Smooth muscle cell (in vitro differentiated cells): ENCODE results near the gene FAM89B. TPM values are rescaled to one million over a fixed set of nuclear protein-coding genes. Genes with fewer than 3 reads are reported as not detected.

Source experiments
- DNase-seq: peaks from one replicate; lab custom pipeline; 2025; ENCODE audit not compliant: unreplicated experiment; lab: John Stamatoyannopoulos, UW
- H2AFZ ChIP-seq: fragments of 200-600 bp; sonication (generic); 2 replicates; pipeline ENCODE4 v1.6.0; 2016; ENCODE audit warnings: antibody characterized with exemption, low read depth, mild to moderate bottlenecking
- H3F3A ChIP-seq: fragments of 200-600 bp; sonication (generic); 2 replicates; pipeline ENCODE4 v1.6.0; 2017; ENCODE audit warnings: antibody characterized with exemption, low read depth
- H3K27ac ChIP-seq: fragments of 200-600 bp; sonication (generic); 2 replicates; pipeline ENCODE4 v1.5.1; 2016; ENCODE audit warnings: low read depth, mild to moderate bottlenecking
- H3K27me3 ChIP-seq: fragments of 200-600 bp; sonication (generic); 2 replicates; pipeline ENCODE4 v1.6.1; 2016; ENCODE audit warnings: low read depth, mild to moderate bottlenecking
- H3K36me3 ChIP-seq: fragments of 200-600 bp; sonication (generic); 2 replicates; pipeline ENCODE4 v1.5.1; 2016; ENCODE audit warnings: low read depth
- H3K4me1 ChIP-seq: fragments of 200-600 bp; sonication (generic); 2 replicates; pipeline ENCODE4 v1.5.1; 2016; ENCODE audit warnings: low read depth
- H3K4me2 ChIP-seq: fragments of 200-600 bp; sonication (generic); 2 replicates; pipeline ENCODE4 v1.6.0; 2016; ENCODE audit warnings: mild to moderate bottlenecking
- H3K4me3 ChIP-seq: fragments of 200-600 bp; sonication (generic); 2 replicates; pipeline ENCODE4 v1.5.1; 2016; ENCODE audit warnings: mild to moderate bottlenecking
- H3K79me2 ChIP-seq: fragments of 200-600 bp; sonication (generic); 2 replicates; pipeline ENCODE4 v1.6.0; 2016; ENCODE audit warnings: low read depth, mild to moderate bottlenecking
- H3K9ac ChIP-seq: fragments of 200-600 bp; sonication (generic); 2 replicates; pipeline ENCODE4 v1.6.0; 2016; ENCODE audit warnings: low read depth
- H3K9me3 ChIP-seq: fragments of 200-600 bp; sonication (generic); replicated peaks from 2 replicates; pipeline ENCODE4 v1.5.1; 2016; ENCODE audit warnings: low read depth
- H4K20me1 ChIP-seq: fragments of 200-600 bp; sonication (generic); 2 replicates; pipeline ENCODE4 v1.6.0; 2016; ENCODE audit warnings: low read depth
- CTCF ChIP-seq: fragments of 200-600 bp; sonication (generic); IDR thresholded peaks from 2 replicates; pipeline ENCODE4 v1.5.1; 2017; ENCODE audit warnings: borderline replicate concordance, mild to moderate bottlenecking, antibody characterized with exemption; ENCODE audit not compliant: insufficient read depth, poor library complexity, severe bottlenecking
- WGBS: methylation state at CpG from one replicate; pipeline ENCODE4 v1.1.7; 2016; ENCODE audit warnings: low lambda C conversion rate; 5-methylcytosine and 5-hydroxymethylcytosine counted together
- polyA plus RNA-seq: library from polyadenylated mRNA; unstranded; fragments of >200 nt; fragmentation: Nextera tagmentation; extraction: Ambion mirVana; gene quantifications from 2 replicates; pipeline ENCODE4 v1.2.1, GENCODE V29; 2016
- total RNA-seq: library from RNA; depleted of rRNA; stranded (reverse); fragments of >200 nt; gene quantifications from 2 replicates; pipeline ENCODE4 v1.2.3, GENCODE V29; 2014

Gene FAM89B
- total and polyA plus RNA-seq, 2 experiments from 2014 or later: 63.9 to 174 TPM

- 97% methylated on average over 15 of the region's 15 CpGs for WGBS
- peaks cover 16% of the 10 kb centered on the region for H3F3A ChIP-seq
- no peak overlapping the region for H2AFZ ChIP-seq
- peaks cover 100% of the 10 kb centered on the region for H4K20me1 ChIP-seq
- H3K4me2 ChIP-seq: no peak overlapping the region
- H3K4me3 ChIP-seq: no peak overlapping the region
- H3K36me3 ChIP-seq: no peaks in the 10 kb centered on the region
- H3K9me3 ChIP-seq: no peaks in the 10 kb centered on the region
- H3K27ac ChIP-seq: no peak overlapping the region
- no peak for DNase-seq
- TF ChIP-seq CTCF: no peak
- no peaks in the 10 kb centered on the region for H3K27me3 ChIP-seq
- peaks cover 14% of the 10 kb centered on the region for H3K79me2 ChIP-seq
- H3K9ac ChIP-seq: no peak overlapping the region
- H3K4me1 ChIP-seq: no peaks in the 10 kb centered on the region
These were observed 39.8 kb upstream of the FAM89B start for GRCh38 chr11:65532388-65533064.

DNA sequence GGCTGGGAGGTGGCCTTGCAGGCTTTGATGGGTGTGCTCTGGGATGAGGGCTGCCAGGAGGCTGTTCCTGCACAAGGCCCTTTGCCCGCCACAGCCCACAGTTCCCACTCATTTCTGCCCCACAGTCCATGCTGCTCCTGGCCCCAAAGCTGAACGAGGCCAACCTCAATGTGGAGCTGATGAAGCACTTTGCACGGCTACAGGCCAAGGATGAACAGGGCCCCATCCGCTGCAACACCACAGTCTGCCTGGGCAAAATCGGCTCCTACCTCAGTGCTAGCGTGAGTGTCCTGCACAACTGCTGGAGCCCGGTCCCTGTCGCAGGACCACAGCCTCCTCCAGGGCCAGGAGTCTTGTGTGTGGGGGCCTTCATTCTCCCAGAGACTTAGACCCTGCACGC, 37.2 kb upstream of the FAM89B start:
- WGBS: 87% methylated on average over 9 of the region's 9 CpGs
- no peak for TF ChIP-seq CTCF

GRCh38 chr11:65536412-65537295, 35.7 kb upstream of the FAM89B start:
- Histone ChIP-seq H3K4me2 (no peak overlapping the region), H3K4me3 (no peak overlapping the region), H3K27me3 (no peaks in the 10 kb centered on the region), H3K9me3 (no peaks in the 10 kb centered on the region), H3F3A (peaks cover 26% of the 10 kb centered on the region), H3K36me3 (no peaks in the 10 kb centered on the region), H3K4me1 (peaks cover 11% of the 10 kb centered on the region), H2AFZ (no peak overlapping the region), H4K20me1 (peaks cover 82% of the 10 kb centered on the region), H3K79me2 (no peaks in the 10 kb centered on the region), H3K27ac (no peak overlapping the region), H3K9ac (no peak overlapping the region)
- WGBS: 92% methylated on average over 12 of the region's 12 CpGs
- no peak for TF ChIP-seq CTCF
- no peak for DNase-seq

More for the DNA sequence above, 37.2 kb upstream of the FAM89B start:
- peaks cover 11% of the 10 kb centered on the region for H3K4me1 ChIP-seq
- H3K27ac ChIP-seq: no peak overlapping the region
- H3K9me3 ChIP-seq: no peaks in the 10 kb centered on the region
- H2AFZ ChIP-seq: no peak overlapping the region
- H3K27me3 ChIP-seq: no peaks in the 10 kb centered on the region
- H3K4me2 ChIP-seq: no peak overlapping the region
- peaks cover 97% of the 10 kb centered on the region for H4K20me1 ChIP-seq
- DNase-seq: no peak
- peaks cover 26% of the 10 kb centered on the region for H3F3A ChIP-seq
- no peaks in the 10 kb centered on the region for H3K36me3 ChIP-seq
- no peaks in the 10 kb centered on the region for H3K79me2 ChIP-seq
- no peak overlapping the region for H3K4me3 ChIP-seq
- H3K9ac ChIP-seq: no peak overlapping the region
